WTC11 (cell line): ENCODE data around the gene GRAMD1B. TPM values are rescaled to one million over a fixed set of nuclear protein-coding genes. Genes with fewer than 3 reads are reported as not detected.

Source experiments
- ATAC-seq: fragments of 200-7000 bp; cut with Tn5 transposase; 2 replicates; pipeline ENCODE4 v1.10.0; 2021; ENCODE audit warnings: mild to moderate bottlenecking, moderate library complexity
- CTCF ChIA-PET: fragments of 300-600 bp; sonication (Branson Sonifier 250); formaldehyde crosslinking; loops from one replicate; lab custom pipeline; 2021; ENCODE audit warnings: antibody characterized with exemption; lab: Charles Lee
- POLR2A ChIA-PET: fragments of 350-600 bp; sonication (Branson Sonifier 250); formaldehyde crosslinking; loops from one replicate; lab custom pipeline; 2021; ENCODE audit warnings: antibody characterized with exemption; lab: Charles Lee
- DNase-seq: peaks from one replicate; pipeline ENCODE4 v3.0.0; 2021; ENCODE audit warnings: low spot score
- H3K27ac Mint-ChIP-seq: 2 replicates; pipeline ENCODE4 v1.8.0; 2021; ENCODE audit warnings: mixed read lengths
- H3K27me3 Mint-ChIP-seq: 2 replicates; pipeline ENCODE4 v1.8.0; 2021; ENCODE audit warnings: low read depth, mild to moderate bottlenecking, moderate library complexity, mixed read lengths
- H3K36me3 Mint-ChIP-seq: 2 replicates; pipeline ENCODE4 v1.8.0; 2021; ENCODE audit warnings: mixed read lengths
- H3K4me1 Mint-ChIP-seq: 2 replicates; pipeline ENCODE4 v1.8.0; 2022; ENCODE audit warnings: mixed read lengths
- H3K4me3 Mint-ChIP-seq: 2 replicates; pipeline ENCODE4 v1.8.0; 2021; ENCODE audit warnings: mild to moderate bottlenecking, moderate library complexity, mixed read lengths
- H3K9me3 Mint-ChIP-seq: 2 replicates; pipeline ENCODE4 v1.8.0; 2021; ENCODE audit warnings: mixed read lengths
- CBFB ChIP-seq: sonication (generic); formaldehyde crosslinking; IDR thresholded peaks from 2 replicates; pipeline ENCODE4 v1.8.1; 2022; ENCODE audit warnings: mild to moderate bottlenecking, low read depth, missing genetic modification reagents
- EMX1 ChIP-seq: fragments of 250-450 bp; sonication (Bioruptor Pico); IDR thresholded peaks from 2 replicates; pipeline ENCODE4 v1.8.0; 2021; ENCODE audit warnings: mild to moderate bottlenecking
- ESRRA ChIP-seq: sonication (generic); formaldehyde crosslinking; IDR thresholded peaks from 2 replicates; pipeline ENCODE4 v1.8.1; 2022; ENCODE audit warnings: mild to moderate bottlenecking, missing genetic modification reagents, borderline replicate concordance
- FOXK1 ChIP-seq: sonication (generic); formaldehyde crosslinking; IDR thresholded peaks from 2 replicates; pipeline ENCODE4 v1.8.0; 2022; ENCODE audit warnings: mild to moderate bottlenecking, moderate library complexity, missing genetic modification reagents
- FOXP1 ChIP-seq: sonication (generic); formaldehyde crosslinking; IDR thresholded peaks from 2 replicates; pipeline ENCODE4 v1.8.0; 2022; ENCODE audit warnings: missing genetic modification reagents, mild to moderate bottlenecking, moderate library complexity, borderline replicate concordance
- GRHL2 ChIP-seq: fragments of 250-450 bp; sonication (Bioruptor Pico); IDR thresholded peaks from 2 replicates; pipeline ENCODE4 v1.8.0; 2022; ENCODE audit warnings: mild to moderate bottlenecking, moderate library complexity; ENCODE audit not compliant: insufficient replicate concordance, severe bottlenecking
- JUN ChIP-seq: sonication (generic); formaldehyde crosslinking; IDR thresholded peaks from 2 replicates; pipeline ENCODE4 v1.8.0; 2023; ENCODE audit warnings: mild to moderate bottlenecking, missing genetic modification reagents
- MXD4 ChIP-seq: fragments of 250-450 bp; sonication (Bioruptor Pico); IDR thresholded peaks from 2 replicates; pipeline ENCODE4 v1.8.0; 2021; ENCODE audit warnings: mild to moderate bottlenecking, moderate library complexity, borderline replicate concordance
- MYBL2 ChIP-seq: sonication (generic); formaldehyde crosslinking; IDR thresholded peaks from 2 replicates; pipeline ENCODE4 v1.8.1; 2023; ENCODE audit warnings: mild to moderate bottlenecking, moderate library complexity, missing genetic modification reagents
- NFYB ChIP-seq: sonication (generic); formaldehyde crosslinking; conservative IDR thresholded peaks from 2 replicates; pipeline ENCODE4 v1.8.0; 2022; ENCODE audit warnings: low read depth, missing genetic modification reagents
- NR2C2 ChIP-seq: sonication (generic); formaldehyde crosslinking; IDR thresholded peaks from 2 replicates; pipeline ENCODE4 v1.8.0; 2022; ENCODE audit warnings: mild to moderate bottlenecking, missing genetic modification reagents
- SMAD3 ChIP-seq: sonication (generic); formaldehyde crosslinking; IDR thresholded peaks from 2 replicates; pipeline ENCODE4 v1.8.0; 2022; ENCODE audit warnings: missing genetic modification reagents, mild to moderate bottlenecking, borderline replicate concordance
- ZNF317 ChIP-seq: sonication (generic); formaldehyde crosslinking; IDR thresholded peaks from 2 replicates; pipeline ENCODE4 v1.8.1; 2023; ENCODE audit warnings: low read depth, mild to moderate bottlenecking, moderate library complexity, missing genetic modification reagents, borderline replicate concordance
- ZNF396 ChIP-seq: fragments of 250-450 bp; sonication (Bioruptor Pico); IDR thresholded peaks from 2 replicates; pipeline ENCODE4 v1.8.0; 2021; ENCODE audit warnings: mild to moderate bottlenecking, moderate library complexity, borderline replicate concordance
- ZNF423 ChIP-seq: fragments of 250-450 bp; sonication (Bioruptor Pico); IDR thresholded peaks from 2 replicates; pipeline ENCODE4 v2.1.2; 2022; ENCODE audit warnings: mild to moderate bottlenecking, moderate library complexity
- total RNA-seq: library from RNA; stranded (reverse); gene quantifications from 3 replicates; pipeline ENCODE4 v1.2.3, GENCODE V29; 2021
- TF ChIP-seq, protein P1 (sequence below): sonication (generic); formaldehyde crosslinking; IDR thresholded peaks from 2 replicates; pipeline ENCODE4 v1.8.0; 2023; ENCODE audit warnings: missing genetic modification reagents
- TF ChIP-seq, protein P2 (sequence below): fragments of 250-450 bp; sonication (Bioruptor Pico); IDR thresholded peaks from 2 replicates; pipeline ENCODE4 v1.9.0; 2021; ENCODE audit warnings: mild to moderate bottlenecking
- TF ChIP-seq, protein P3 (sequence below): sonication (generic); formaldehyde crosslinking; IDR thresholded peaks from 2 replicates; pipeline ENCODE4 v1.8.1; 2022; ENCODE audit warnings: low read depth, missing genetic modification reagents, borderline replicate concordance
- TF ChIP-seq, protein P4 (sequence below): fragments of 200-600 bp; IDR thresholded peaks from 2 replicates; pipeline ENCODE4 v1.8.0; 2022; ENCODE audit warnings: antibody characterized with exemption
- TF ChIP-seq, protein P5 (sequence below): sonication (generic); formaldehyde crosslinking; IDR thresholded peaks from 2 replicates; pipeline ENCODE4 v1.8.1; 2022; ENCODE audit warnings: low read depth, mild to moderate bottlenecking, moderate library complexity, missing genetic modification reagents, borderline replicate concordance
- TF ChIP-seq, protein P6 (sequence below): sonication (generic); formaldehyde crosslinking; IDR thresholded peaks from 2 replicates; pipeline ENCODE4 v1.8.1; 2023; ENCODE audit warnings: mild to moderate bottlenecking, missing genetic modification reagents

Gene GRAMD1B
- total RNA-seq, 1 experiment from 2014 or later, result 31.5 TPM

DNA sequence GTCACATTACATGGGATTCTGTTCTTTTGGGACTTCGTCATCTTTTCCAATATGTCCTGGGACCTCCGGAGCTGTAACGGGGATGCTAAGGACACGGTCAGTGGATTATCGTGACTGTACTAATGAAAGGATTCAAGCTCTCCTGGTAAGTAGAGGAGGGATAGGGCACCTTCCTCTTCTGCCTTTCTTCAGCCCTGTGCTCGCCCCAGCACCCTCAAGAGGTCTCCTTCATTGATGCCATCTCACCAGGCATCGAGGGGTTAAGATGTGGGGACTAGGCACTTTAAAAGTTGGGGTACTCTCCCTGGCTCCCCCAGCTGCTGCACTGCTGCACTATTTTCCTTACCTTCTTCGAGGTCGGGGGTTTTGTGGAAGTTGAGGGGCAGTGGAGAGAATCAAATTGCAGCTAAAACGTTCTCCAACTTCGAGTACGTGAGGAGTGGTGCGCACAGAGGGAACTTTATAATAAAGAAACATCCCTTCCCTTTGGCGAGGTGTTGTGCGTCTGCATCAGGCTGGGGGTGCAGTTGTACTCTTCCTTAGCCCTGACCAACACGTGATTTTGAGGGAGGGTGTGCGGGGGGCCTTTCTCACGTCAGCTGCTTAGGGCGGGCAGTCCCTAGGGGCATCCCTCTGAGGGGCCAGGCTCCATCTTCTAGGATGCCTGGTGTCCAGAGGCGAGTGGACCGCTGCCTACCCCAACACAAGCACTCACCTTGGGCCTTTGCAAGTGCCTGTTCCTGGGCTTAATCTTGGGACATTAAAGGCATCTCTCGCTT is 96.1 kb downstream of the GRAMD1B start:
- no peaks in the 10 kb centered on the region for H3K36me3 Mint-ChIP-seq
- H3K4me1 Mint-ChIP-seq, result peaks cover 63% of the 10 kb centered on the region
- ChIA-PET CTCF (interaction anchor here (0.9 to 2.7 kb wide), 11 partner anchors 9 to 119 kb away, joined by 3 to 14 read pairs (median 9); no protein-coding TSS in a partner anchor), POLR2A (no interaction called here)
- ATAC-seq, result no peak; the same call in 1 of the 2 replicates
- no peak overlapping the region for H3K27ac Mint-ChIP-seq
- H3K9me3 Mint-ChIP-seq, result no peaks in the 10 kb centered on the region
- no peaks in the 10 kb centered on the region for H3K27me3 Mint-ChIP-seq
- no peak for DNase-seq
- no peak overlapping the region for H3K4me3 Mint-ChIP-seq
- TF ChIP-seq ZNF317 (CRISPR knock-in tag) (no peak), FOXK1 (CRISPR knock-in tag) (no peak), SMAD3 (CRISPR knock-in tag) (no peak)
- TF ChIP-seq, protein P1, sequence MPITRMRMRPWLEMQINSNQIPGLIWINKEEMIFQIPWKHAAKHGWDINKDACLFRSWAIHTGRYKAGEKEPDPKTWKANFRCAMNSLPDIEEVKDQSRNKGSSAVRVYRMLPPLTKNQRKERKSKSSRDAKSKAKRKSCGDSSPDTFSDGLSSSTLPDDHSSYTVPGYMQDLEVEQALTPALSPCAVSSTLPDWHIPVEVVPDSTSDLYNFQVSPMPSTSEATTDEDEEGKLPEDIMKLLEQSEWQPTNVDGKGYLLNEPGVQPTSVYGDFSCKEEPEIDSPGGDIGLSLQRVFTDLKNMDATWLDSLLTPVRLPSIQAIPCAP, result no peak

DNA sequence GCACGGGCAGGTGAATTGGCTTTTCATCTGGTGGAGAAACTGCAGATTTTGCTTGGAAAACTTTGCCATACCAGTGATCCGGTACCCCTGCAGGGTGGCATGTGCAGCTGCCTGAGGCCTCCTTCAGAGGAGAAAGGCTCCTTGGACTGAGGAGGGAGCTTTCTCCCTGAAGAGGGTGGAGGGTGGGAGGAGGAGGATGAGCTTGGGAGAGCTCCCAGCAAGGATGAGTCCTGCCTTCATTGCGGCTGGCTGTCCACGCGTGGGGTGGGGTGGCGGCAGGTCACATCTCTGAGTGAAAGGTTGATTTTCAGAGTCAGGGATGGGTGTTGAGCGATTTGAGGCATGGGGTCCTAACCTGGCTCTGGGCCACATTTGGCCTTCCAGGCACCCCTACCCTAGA is 96.8 kb downstream of the GRAMD1B start:
- ATAC-seq (no peak), DNase-seq (no peak)
- Mint-ChIP-seq H3K4me1 (peaks cover 59% of the 10 kb centered on the region), H3K27me3 (no peaks in the 10 kb centered on the region), H3K4me3 (no peak overlapping the region), H3K9me3 (no peaks in the 10 kb centered on the region), H3K27ac (no peak overlapping the region), H3K36me3 (no peaks in the 10 kb centered on the region)
- ChIA-PET CTCF (interaction anchor here (1.3 to 2.7 kb wide), 6 partner anchors 13 to 120 kb away, joined by 3 to 12 read pairs (median 7); no protein-coding TSS in a partner anchor), POLR2A (no interaction called here)
- TF ChIP-seq CBFB (CRISPR knock-in tag) (no peak), FOXP1 (CRISPR knock-in tag) (no peak), NR2C2 (CRISPR knock-in tag) (no peak), ZNF317 (CRISPR knock-in tag) (no peak), ZNF396 (CRISPR knock-in tag) (no peak), ZNF423 (CRISPR knock-in tag) (no peak), MYBL2 (CRISPR knock-in tag) (no peak), JUN (CRISPR knock-in tag) (no peak), GRHL2 (CRISPR knock-in tag) (no peak), MXD4 (no peak), ESRRA (CRISPR knock-in tag) (no peak), NFYB (CRISPR knock-in tag) (no peak), EMX1 (CRISPR knock-in tag) (no peak)
- TF ChIP-seq, protein P2, sequence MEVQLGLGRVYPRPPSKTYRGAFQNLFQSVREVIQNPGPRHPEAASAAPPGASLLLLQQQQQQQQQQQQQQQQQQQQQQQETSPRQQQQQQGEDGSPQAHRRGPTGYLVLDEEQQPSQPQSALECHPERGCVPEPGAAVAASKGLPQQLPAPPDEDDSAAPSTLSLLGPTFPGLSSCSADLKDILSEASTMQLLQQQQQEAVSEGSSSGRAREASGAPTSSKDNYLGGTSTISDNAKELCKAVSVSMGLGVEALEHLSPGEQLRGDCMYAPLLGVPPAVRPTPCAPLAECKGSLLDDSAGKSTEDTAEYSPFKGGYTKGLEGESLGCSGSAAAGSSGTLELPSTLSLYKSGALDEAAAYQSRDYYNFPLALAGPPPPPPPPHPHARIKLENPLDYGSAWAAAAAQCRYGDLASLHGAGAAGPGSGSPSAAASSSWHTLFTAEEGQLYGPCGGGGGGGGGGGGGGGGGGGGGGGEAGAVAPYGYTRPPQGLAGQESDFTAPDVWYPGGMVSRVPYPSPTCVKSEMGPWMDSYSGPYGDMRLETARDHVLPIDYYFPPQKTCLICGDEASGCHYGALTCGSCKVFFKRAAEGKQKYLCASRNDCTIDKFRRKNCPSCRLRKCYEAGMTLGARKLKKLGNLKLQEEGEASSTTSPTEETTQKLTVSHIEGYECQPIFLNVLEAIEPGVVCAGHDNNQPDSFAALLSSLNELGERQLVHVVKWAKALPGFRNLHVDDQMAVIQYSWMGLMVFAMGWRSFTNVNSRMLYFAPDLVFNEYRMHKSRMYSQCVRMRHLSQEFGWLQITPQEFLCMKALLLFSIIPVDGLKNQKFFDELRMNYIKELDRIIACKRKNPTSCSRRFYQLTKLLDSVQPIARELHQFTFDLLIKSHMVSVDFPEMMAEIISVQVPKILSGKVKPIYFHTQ (CRISPR knock-in tag), result no peak
- TF ChIP-seq, protein P3, sequence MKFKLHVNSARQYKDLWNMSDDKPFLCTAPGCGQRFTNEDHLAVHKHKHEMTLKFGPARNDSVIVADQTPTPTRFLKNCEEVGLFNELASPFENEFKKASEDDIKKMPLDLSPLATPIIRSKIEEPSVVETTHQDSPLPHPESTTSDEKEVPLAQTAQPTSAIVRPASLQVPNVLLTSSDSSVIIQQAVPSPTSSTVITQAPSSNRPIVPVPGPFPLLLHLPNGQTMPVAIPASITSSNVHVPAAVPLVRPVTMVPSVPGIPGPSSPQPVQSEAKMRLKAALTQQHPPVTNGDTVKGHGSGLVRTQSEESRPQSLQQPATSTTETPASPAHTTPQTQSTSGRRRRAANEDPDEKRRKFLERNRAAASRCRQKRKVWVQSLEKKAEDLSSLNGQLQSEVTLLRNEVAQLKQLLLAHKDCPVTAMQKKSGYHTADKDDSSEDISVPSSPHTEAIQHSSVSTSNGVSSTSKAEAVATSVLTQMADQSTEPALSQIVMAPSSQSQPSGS (CRISPR knock-in tag), result no peak
- TF ChIP-seq, protein P4, sequence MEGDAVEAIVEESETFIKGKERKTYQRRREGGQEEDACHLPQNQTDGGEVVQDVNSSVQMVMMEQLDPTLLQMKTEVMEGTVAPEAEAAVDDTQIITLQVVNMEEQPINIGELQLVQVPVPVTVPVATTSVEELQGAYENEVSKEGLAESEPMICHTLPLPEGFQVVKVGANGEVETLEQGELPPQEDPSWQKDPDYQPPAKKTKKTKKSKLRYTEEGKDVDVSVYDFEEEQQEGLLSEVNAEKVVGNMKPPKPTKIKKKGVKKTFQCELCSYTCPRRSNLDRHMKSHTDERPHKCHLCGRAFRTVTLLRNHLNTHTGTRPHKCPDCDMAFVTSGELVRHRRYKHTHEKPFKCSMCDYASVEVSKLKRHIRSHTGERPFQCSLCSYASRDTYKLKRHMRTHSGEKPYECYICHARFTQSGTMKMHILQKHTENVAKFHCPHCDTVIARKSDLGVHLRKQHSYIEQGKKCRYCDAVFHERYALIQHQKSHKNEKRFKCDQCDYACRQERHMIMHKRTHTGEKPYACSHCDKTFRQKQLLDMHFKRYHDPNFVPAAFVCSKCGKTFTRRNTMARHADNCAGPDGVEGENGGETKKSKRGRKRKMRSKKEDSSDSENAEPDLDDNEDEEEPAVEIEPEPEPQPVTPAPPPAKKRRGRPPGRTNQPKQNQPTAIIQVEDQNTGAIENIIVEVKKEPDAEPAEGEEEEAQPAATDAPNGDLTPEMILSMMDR, result no peak
- TF ChIP-seq, protein P5, sequence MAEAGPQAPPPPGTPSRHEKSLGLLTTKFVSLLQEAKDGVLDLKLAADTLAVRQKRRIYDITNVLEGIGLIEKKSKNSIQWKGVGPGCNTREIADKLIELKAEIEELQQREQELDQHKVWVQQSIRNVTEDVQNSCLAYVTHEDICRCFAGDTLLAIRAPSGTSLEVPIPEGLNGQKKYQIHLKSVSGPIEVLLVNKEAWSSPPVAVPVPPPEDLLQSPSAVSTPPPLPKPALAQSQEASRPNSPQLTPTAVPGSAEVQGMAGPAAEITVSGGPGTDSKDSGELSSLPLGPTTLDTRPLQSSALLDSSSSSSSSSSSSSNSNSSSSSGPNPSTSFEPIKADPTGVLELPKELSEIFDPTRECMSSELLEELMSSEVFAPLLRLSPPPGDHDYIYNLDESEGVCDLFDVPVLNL (CRISPR knock-in tag), result no peak
- TF ChIP-seq, protein P6, sequence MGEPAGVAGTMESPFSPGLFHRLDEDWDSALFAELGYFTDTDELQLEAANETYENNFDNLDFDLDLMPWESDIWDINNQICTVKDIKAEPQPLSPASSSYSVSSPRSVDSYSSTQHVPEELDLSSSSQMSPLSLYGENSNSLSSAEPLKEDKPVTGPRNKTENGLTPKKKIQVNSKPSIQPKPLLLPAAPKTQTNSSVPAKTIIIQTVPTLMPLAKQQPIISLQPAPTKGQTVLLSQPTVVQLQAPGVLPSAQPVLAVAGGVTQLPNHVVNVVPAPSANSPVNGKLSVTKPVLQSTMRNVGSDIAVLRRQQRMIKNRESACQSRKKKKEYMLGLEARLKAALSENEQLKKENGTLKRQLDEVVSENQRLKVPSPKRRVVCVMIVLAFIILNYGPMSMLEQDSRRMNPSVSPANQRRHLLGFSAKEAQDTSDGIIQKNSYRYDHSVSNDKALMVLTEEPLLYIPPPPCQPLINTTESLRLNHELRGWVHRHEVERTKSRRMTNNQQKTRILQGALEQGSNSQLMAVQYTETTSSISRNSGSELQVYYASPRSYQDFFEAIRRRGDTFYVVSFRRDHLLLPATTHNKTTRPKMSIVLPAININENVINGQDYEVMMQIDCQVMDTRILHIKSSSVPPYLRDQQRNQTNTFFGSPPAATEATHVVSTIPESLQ, result no peak
